Liver (tissue), 9 donors: ENCODE data around the gene PTPRD. TPM values are rescaled to one million over a fixed set of nuclear protein-coding genes. Genes with fewer than 3 reads are reported as not detected.

Source experiments
- DNase-seq: peaks from one replicate; pipeline ENCODE4 v3.0.0-alpha.2; 2017; ENCODE audit warnings: low spot score
- H3K27ac ChIP-seq, 2 donors: one replicate each; pipeline ENCODE4 v1.7.0; 2013; ENCODE audit warnings: inconsistent platforms in 2 of 2, low read length in 2 of 2, control low read depth in 1 of 2, low read depth in 1 of 2, mild to moderate bottlenecking in 1 of 2
- H3K27me3 ChIP-seq, 4 donors: one replicate each; pipeline versions ENCODE4 v1.6.1 to v1.7.0; 2013; ENCODE audit warnings: low read length in 3 of 4, inconsistent platforms in 1 of 4, mild to moderate bottlenecking in 1 of 4, moderate library complexity in 1 of 4; ENCODE audit not compliant: control insufficient read depth in 4 of 4, insufficient read depth in 4 of 4
- H3K36me3 ChIP-seq, 4 donors: one replicate each; pipeline versions ENCODE4 v1.6.1 to v1.7.0; 2013; ENCODE audit warnings: low read length in 3 of 4, mild to moderate bottlenecking in 3 of 4, low read depth in 1 of 4, moderate library complexity in 1 of 4; ENCODE audit not compliant: control insufficient read depth in 4 of 4, insufficient read depth in 3 of 4
- H3K4me1 ChIP-seq, 4 donors: one replicate each; pipeline versions ENCODE4 v1.6.1 to v1.7.0; 2013; ENCODE audit warnings: low read length in 3 of 4, mild to moderate bottlenecking in 3 of 4, moderate library complexity in 1 of 4; ENCODE audit not compliant: control insufficient read depth in 4 of 4, insufficient read depth in 4 of 4
- H3K4me3 ChIP-seq, 3 donors: one replicate each; pipeline versions ENCODE4 v1.6.1 to v1.7.0; 2013; ENCODE audit warnings: low read length in 3 of 3, control low read depth in 1 of 3, low read depth in 1 of 3, mild to moderate bottlenecking in 1 of 3
- H3K9ac ChIP-seq, 2 donors: one replicate each; pipeline ENCODE4 v1.7.0; 2013; ENCODE audit warnings: low read length in 2 of 2, mild to moderate bottlenecking in 2 of 2, moderate library complexity in 2 of 2, control low read depth in 1 of 2, low read depth in 1 of 2
- H3K9me3 ChIP-seq, 4 donors: one replicate each; pipeline versions ENCODE4 v1.6.1 to v1.7.0; 2013; ENCODE audit warnings: low read length in 3 of 4; ENCODE audit not compliant: control insufficient read depth in 4 of 4
- ATF3 ChIP-seq: IDR thresholded peaks from 2 replicates; pipeline ENCODE4 v1.6.1; 2016; ENCODE audit warnings: antibody characterized with exemption
- CTCF ChIP-seq: fragments of 150-350 bp; IDR thresholded peaks from 2 replicates; pipeline ENCODE4 v1.5.1; 2017; ENCODE audit warnings: improper control_type of control experiment, low read depth, low read length; ENCODE audit not compliant: missing input control
- EGR1 ChIP-seq, 2 donors: IDR thresholded peaks; 2 replicates each; pipeline ENCODE4 v1.6.1; 2016 to 2018; ENCODE audit warnings: antibody characterized with exemption in 2 of 2, low read depth in 2 of 2
- FOXA1 ChIP-seq: IDR thresholded peaks from 2 replicates; pipeline ENCODE4 v1.6.1; 2016; ENCODE audit warnings: antibody characterized with exemption
- FOXA2 ChIP-seq: IDR thresholded peaks from 2 replicates; pipeline ENCODE4 v1.6.1; 2016; ENCODE audit warnings: antibody characterized with exemption
- HNF4A ChIP-seq, 2 donors: conservative IDR thresholded peaks; 2 replicates each; pipeline ENCODE4 v1.6.1; 2016; ENCODE audit warnings: antibody characterized with exemption in 2 of 2, mild to moderate bottlenecking in 2 of 2
- HNF4G ChIP-seq: IDR thresholded peaks from 2 replicates; pipeline ENCODE4 v1.6.1; 2016; ENCODE audit warnings: antibody characterized with exemption
- JUND ChIP-seq, 2 donors: IDR thresholded peaks; 2 replicates each; pipeline ENCODE4 v1.6.1; 2016; ENCODE audit warnings: antibody characterized with exemption in 2 of 2
- MAX ChIP-seq: IDR thresholded peaks from 2 replicates; pipeline ENCODE4 v1.6.1; 2016; ENCODE audit warnings: antibody characterized with exemption
- NR2F2 ChIP-seq: IDR thresholded peaks from 2 replicates; pipeline ENCODE4 v1.6.1; 2016; ENCODE audit warnings: antibody characterized with exemption
- REST ChIP-seq: IDR thresholded peaks from 2 replicates; pipeline ENCODE4 v1.6.1; 2016; ENCODE audit warnings: antibody characterized with exemption, mild to moderate bottlenecking
- SP1 ChIP-seq: IDR thresholded peaks from 2 replicates; pipeline ENCODE4 v1.6.1; 2018; ENCODE audit warnings: antibody characterized with exemption, mild to moderate bottlenecking
- YY1 ChIP-seq: IDR thresholded peaks from 2 replicates; pipeline ENCODE4 v1.6.1; 2016; ENCODE audit warnings: antibody characterized with exemption, mild to moderate bottlenecking
- ZBTB33 ChIP-seq: IDR thresholded peaks from 2 replicates; pipeline ENCODE4 v1.6.1; 2016; ENCODE audit warnings: antibody characterized with exemption
- WGBS: extraction: QIAGEN DNeasy Blood & Tissue Kit; methylation state at CpG from one replicate; pipeline ENCODE4 v1.1.7; 2013; 5-methylcytosine and 5-hydroxymethylcytosine counted together
- polyA plus RNA-seq, 2 donors: library from polyadenylated mRNA; stranded (reverse) in 1 of 2; unstranded in 1 of 2; fragments of 200-250 nt in 1 of 2; fragments of >200 nt in 1 of 2; fragmentation: Nextera tagmentation in 1 of 2; extraction: Ambion mirVana in 1 of 2; gene quantifications; one replicate each; pipeline versions ENCODE4 v1.2.1 to v1.2.3, GENCODE V29; 2013 to 2015
- total RNA-seq, 2 donors: library from RNA; depleted of rRNA; stranded (reverse); fragments of >200 nt; gene quantifications; one replicate each; pipeline ENCODE4 v1.2.3, GENCODE V29; 2014
- donor health status: healthy.
- donor health status: healthy.
- donor health status: healthy.
- donor health status: healthy.
- donor health status: healthy.

PTPRD gene
- total and polyA plus RNA-seq, 4 donors = 0.78 to 34.2 (median 4.7) TPM

- peaks cover 5 to 15% (median 8%) of the 10 kb centered on the region in 4 donors for H3K4me1 ChIP-seq
- no peaks in the 10 kb centered on the region for H3K27me3 ChIP-seq
- H3K9me3 ChIP-seq = no peaks in the 10 kb centered on the region
- H3K9ac ChIP-seq = no peak overlapping the region
- H3K36me3 ChIP-seq = no peaks in the 10 kb centered on the region
- TF ChIP-seq YY1 = no peak
- no peak for TF ChIP-seq ATF3
- TF ChIP-seq REST = no peak
- no peak for TF ChIP-seq FOXA2
- TF ChIP-seq SP1 = no peak
- no peak for TF ChIP-seq HNF4G
- TF ChIP-seq CTCF = no peak
- no peak for TF ChIP-seq MAX
- TF ChIP-seq JUND (IDR thresholded peaks at IDR 0.05) = no peak
- TF ChIP-seq EGR1 (IDR thresholded peaks at IDR 0.05; ENCODE audit: low read depth in 2 of 2) = no peak
- TF ChIP-seq FOXA1 = no peak
- no peak for TF ChIP-seq HNF4A (conservative IDR thresholded peaks at IDR 0.05)
- TF ChIP-seq ZBTB33 = no peak
- WGBS = 56% methylated on average over 3 of the region's 3 CpGs
- no peak for DNase-seq
- no peak overlapping the region for H3K4me3 ChIP-seq
- H3K27ac ChIP-seq = no peak overlapping the region
Observed at GRCh38 chr9:8651846-8652215, 1961.0 kb downstream of the PTPRD start.

GRCh38 chr9:8651070-8651845 is 1961.5 kb downstream of the PTPRD start:
- Histone ChIP-seq H3K27me3 (no peaks in the 10 kb centered on the region), H3K4me1 (peaks cover 5 to 15% (median 8%) of the 10 kb centered on the region in 4 donors), H3K27ac (no peak overlapping the region), H3K4me3 (no peak overlapping the region), H3K9me3 (no peaks in the 10 kb centered on the region), H3K9ac (no peak overlapping the region), H3K36me3 (no peaks in the 10 kb centered on the region)
- no peak for DNase-seq
- WGBS = 87% methylated on average over 10 of the region's 10 CpGs
- TF ChIP-seq SP1 (no peak), FOXA1 (no peak), CTCF (no peak), JUND (IDR thresholded peaks at IDR 0.05) (no peak), REST (no peak), FOXA2 (no peak), NR2F2 (no peak), ZBTB33 (no peak), HNF4A (conservative IDR thresholded peaks at IDR 0.05) (no peak)
